HCT116 (cell line): ENCODE measurements around the gene SF1.

ENCODE experiments used
- CEBPB ChIP-seq: IDR thresholded peaks from 2 replicates; pipeline ENCODE4 v1.6.1; 2012; ENCODE audit warnings: low read depth
- CTCF ChIP-seq, 3 experiments: fragments of 200-600 bp in 1 of 3; sonication (generic) in 1 of 3; IDR thresholded peaks in 2 of 3; conservative IDR thresholded peaks in 1 of 3; 2 replicates each; pipeline ENCODE4 v1.5.1; 2012 to 2017; ENCODE audit warnings: low read depth in 2 of 3, low read length in 2 of 3, antibody characterized with exemption in 1 of 3, borderline replicate concordance in 1 of 3, control low read depth in 1 of 3, mild to moderate bottlenecking in 1 of 3, mixed read lengths in 1 of 3, mixed run types in 1 of 3, moderate library complexity in 1 of 3; ENCODE audit not compliant: insufficient read depth in 1 of 3
- EZH2 ChIP-seq: fragments of 200-600 bp; sonication (generic); IDR thresholded peaks from 2 replicates; pipeline ENCODE4 v1.6.1; 2017; ENCODE audit warnings: antibody characterized with exemption, mixed run types
- EZH2phosphoT487 ChIP-seq: fragments of 200-600 bp; IDR thresholded peaks from 2 replicates; pipeline ENCODE4 v1.6.1; 2018; ENCODE audit warnings: antibody characterized with exemption, borderline replicate concordance
- JUND ChIP-seq: IDR thresholded peaks from 2 replicates; pipeline ENCODE4 v1.6.1; 2012
- POLR2A ChIP-seq: IDR thresholded peaks from 2 replicates; pipeline ENCODE4 v1.7.0; 2011; ENCODE audit warnings: borderline replicate concordance; ENCODE audit not compliant: insufficient read depth, insufficient read length; ENCODE audit errors: extremely low read depth
- POLR2AphosphoS5 ChIP-seq: IDR thresholded peaks from 2 replicates; pipeline ENCODE4 v1.6.1; 2011; ENCODE audit warnings: mild to moderate bottlenecking, low read depth, low read length, moderate library complexity
- ZFX ChIP-seq: fragments of 450-650 bp; IDR thresholded peaks from 2 replicates; pipeline ENCODE4 v1.6.1; 2017
- ZNF274 ChIP-seq: fragments of 200-500 bp; sonication (Bioruptor generic); IDR thresholded peaks from 2 replicates; pipeline ENCODE4 v1.6.1; 2014; ENCODE audit warnings: mild to moderate bottlenecking, low read depth, low read length, inconsistent platforms

DNA sequence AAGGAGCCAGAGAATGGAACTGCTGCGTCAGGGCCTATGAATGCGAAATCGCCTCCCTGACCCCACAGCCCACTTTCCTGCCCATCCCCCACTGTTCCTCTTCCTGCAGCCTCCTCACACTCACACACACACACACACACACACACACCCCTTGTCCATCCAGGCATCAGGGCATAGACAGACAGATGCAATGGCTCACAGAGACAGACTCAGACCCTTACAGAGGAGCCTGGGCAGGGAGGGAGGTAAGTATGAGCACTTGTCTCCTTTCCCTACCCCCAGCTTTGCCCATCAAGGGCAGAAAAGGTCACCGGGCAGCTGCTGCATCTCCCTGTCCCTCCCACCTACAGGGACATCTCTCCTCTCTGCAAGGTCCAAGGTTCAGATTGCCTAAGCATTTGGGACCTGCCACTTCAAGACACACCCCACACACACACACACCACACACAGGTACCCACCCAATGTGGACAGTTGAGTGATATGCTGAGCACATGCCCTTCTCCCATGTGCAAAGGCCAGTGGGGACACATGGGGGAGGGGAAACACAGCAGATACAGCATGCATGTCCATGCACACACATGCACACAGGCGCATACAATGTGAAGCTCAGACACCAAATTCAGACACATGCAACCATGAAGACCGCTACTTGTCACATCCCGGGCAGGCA, 53.3 kb downstream of the SF1 start:
- TF ChIP-seq CTCF (IDR thresholded peaks at IDR 0.05 in 2 of 3, conservative IDR thresholded peaks at IDR 0.05 in 1 of 3; ENCODE audit: borderline replicate concordance in 1 of 3, insufficient read depth in 1 of 3, low read depth in 2 of 3, low read length in 2 of 3) (no peak), JUND (no peak), POLR2AphosphoS5 (no peak), POLR2A (no peak), ZFX (no peak), EZH2 (no peak), ZNF274 (no peak), CEBPB (no peak), EZH2phosphoT487 (no peak)
